Bronchial epithelial cell (primary cell): ENCODE measurements around the gene KLRC2. TPM values are rescaled to one million over a fixed set of nuclear protein-coding genes. Genes with fewer than 3 reads are reported as not detected.
"Not testable (repeated sequence)": the region's sequence is repeated elsewhere in the genome, so short reads cannot be mapped to it uniquely, and the experiment has no call there.

ENCODE experiments used
- DNase-seq: peaks from one replicate; pipeline ENCODE4 v3.0.0-alpha.2; 2010; ENCODE audit warnings: low read depth
- FAIRE-seq: peaks from 2 replicates; lab custom pipeline; 2011; peaks lifted over from hg19 to GRCh38; lab: Jason Lieb, UNC
- H3K27me3 ChIP-seq: 2 replicates; pipeline ENCODE4 v1.5.1; 2011; ENCODE audit warnings: low read length; ENCODE audit not compliant: control insufficient read depth, insufficient read depth
- H3K36me3 ChIP-seq: 2 replicates; pipeline ENCODE4 v1.5.1; 2011; ENCODE audit warnings: low read length; ENCODE audit not compliant: control insufficient read depth, insufficient read depth
- H3K4me3 ChIP-seq: 2 replicates; pipeline ENCODE4 v1.5.1; 2011; ENCODE audit warnings: mild to moderate bottlenecking, low read depth, low read length, control low read depth
- CTCF ChIP-seq: IDR thresholded peaks from 2 replicates; pipeline ENCODE4 v1.5.1; 2011; ENCODE audit warnings: mild to moderate bottlenecking, moderate library complexity, low read length, control low read depth, inconsistent platforms; ENCODE audit not compliant: insufficient read depth, severe bottlenecking
- total RNA-seq: library from RNA; depleted of rRNA; stranded (reverse); fragments of >200 nt; gene quantifications from 2 replicates; pipeline ENCODE4 v1.2.1, GENCODE V29; 2014

KLRC2 gene
- total RNA-seq, 1 donor from 2014 or later, result not detected

GRCh38 chr12:10455766-10456165, 20.0 kb upstream of the KLRC2 start:
- no peaks in the 10 kb centered on the region for H3K27me3 ChIP-seq
- H3K4me3 ChIP-seq, result no peak overlapping the region
- no peak for DNase-seq
- no peak for FAIRE-seq
- H3K36me3 ChIP-seq, result no peaks in the 10 kb centered on the region
- TF ChIP-seq CTCF, result no peak

DNA sequence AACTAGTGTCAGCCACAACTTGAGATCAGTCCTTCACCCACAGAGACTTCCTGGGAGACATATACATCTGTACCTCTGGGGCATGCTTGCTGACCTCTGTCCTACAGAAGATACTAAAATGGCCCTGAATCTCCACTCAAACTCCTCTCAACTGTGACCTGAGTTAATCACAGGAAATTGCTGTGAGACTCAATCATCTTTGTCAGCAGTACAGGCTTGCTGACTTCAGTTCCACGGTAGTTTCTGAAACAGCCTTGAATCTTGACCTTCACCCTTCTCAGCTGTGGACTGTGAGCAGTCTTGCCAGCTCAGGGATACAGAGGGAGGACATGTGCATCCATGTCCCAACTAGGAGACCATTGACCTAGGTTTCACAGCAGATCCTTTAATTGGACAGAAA, 18.7 kb upstream of the KLRC2 start:
- no peak for TF ChIP-seq CTCF
- peak; percentile 43 for FAIRE-seq
- no peak overlapping the region for H3K4me3 ChIP-seq
- H3K36me3 ChIP-seq, result no peaks in the 10 kb centered on the region
- no peaks in the 10 kb centered on the region for H3K27me3 ChIP-seq
- DNase-seq, result peak; percentile 53

DNA sequence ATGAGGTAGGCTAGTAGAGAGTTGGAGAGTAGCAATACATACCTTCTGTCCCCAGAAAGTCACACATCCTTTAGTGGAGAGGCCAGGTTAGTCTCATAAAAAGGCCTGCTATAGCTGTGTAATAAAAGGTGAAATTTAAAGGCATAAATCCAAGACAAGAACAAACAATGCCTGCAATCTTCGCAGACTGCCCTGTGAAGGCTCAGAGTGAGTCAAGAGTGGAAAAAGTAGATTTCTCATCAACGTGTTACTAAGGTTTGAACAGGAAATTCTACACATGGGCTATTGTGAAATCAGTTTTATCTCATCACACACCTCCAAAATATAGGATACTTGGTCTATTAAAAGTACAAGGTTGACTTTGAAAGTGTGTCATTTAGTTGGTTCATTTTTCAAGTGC, 17.3 kb upstream of the KLRC2 start, which contains the start of gene KLRC1:
TSS of gene KLRC1 (minus strand) at position 222 of the 400 bp plus-strand sequence. CDS start 2,221 bp downstream, outside the sequence.
- H3K36me3 ChIP-seq, result no peaks in the 10 kb centered on the region
- FAIRE-seq, result no peak
- H3K27me3 ChIP-seq, result no peaks in the 10 kb centered on the region
- no peak within 1 kb of the TSS for H3K4me3 ChIP-seq
- TF ChIP-seq CTCF, result no peak
- DNase-seq, result peak; percentile 94

DNA sequence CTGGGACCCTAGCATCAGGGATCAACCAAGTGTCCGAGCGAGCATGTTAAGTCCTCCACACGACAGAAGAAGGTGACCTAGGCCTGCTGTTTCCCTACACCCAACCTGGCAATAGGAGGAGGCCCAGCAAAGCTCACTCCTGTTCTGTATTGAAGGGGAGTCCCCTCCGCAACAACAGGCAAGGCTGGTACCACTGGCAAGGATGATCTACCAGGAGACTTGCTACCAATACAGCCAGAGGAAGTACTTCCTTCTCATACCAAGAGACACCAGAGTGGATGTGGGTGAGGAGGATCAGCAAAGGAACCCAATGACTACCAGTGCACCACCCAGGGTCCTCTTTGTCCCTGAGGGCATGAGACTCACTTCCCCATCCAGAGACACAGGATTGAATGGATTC, 12.4 kb upstream of the KLRC2 start:
- H3K36me3 ChIP-seq, result no peaks in the 10 kb centered on the region
- no peaks in the 10 kb centered on the region for H3K27me3 ChIP-seq
- FAIRE-seq, result peak; percentile 23
- DNase-seq, result no peak
- no peak for TF ChIP-seq CTCF
- no peak overlapping the region for H3K4me3 ChIP-seq

DNA sequence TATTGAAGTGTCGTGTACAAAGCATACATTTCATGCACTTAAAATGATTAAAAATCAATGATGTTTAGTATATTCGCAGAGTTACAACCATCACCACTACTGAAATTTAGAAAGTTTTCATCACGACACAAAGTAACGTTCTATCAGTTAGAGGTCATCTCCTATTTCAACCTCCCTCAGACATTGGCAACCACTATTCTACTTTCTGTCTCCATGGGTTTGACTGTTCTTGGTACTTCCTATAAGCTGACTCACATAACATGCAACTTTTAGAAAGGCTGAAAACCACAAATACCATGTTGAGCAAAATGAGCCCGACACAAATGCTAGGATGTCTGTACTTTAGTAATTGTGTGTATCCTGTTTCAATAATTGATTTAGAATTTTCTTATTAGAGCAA, 10.2 kb upstream of the KLRC2 start:
- H3K4me3 ChIP-seq, FAIRE-seq, H3K27me3 ChIP-seq, H3K36me3 ChIP-seq, DNase-seq: not testable (repeated sequence)

- FAIRE-seq, H3K4me3 ChIP-seq, H3K27me3 ChIP-seq, DNase-seq, H3K36me3 ChIP-seq: not testable (repeated sequence)
Observed at GRCh38 chr12:10441144-10441543, 5.3 kb upstream of the KLRC2 start.

- not testable (repeated sequence) for H3K36me3 ChIP-seq, H3K4me3 ChIP-seq, H3K27me3 ChIP-seq
- FAIRE-seq (peak; percentile 40), DNase-seq (peak; percentile 72)
Observed at GRCh38 chr12:10439608-10440274, 3.9 kb upstream of the KLRC2 start.

- H3K27me3 ChIP-seq, FAIRE-seq, H3K36me3 ChIP-seq, DNase-seq, H3K4me3 ChIP-seq: not testable (repeated sequence)
Observed at GRCh38 chr12:10437601-10438000, 1.8 kb upstream of the KLRC2 start.

- H3K4me3 ChIP-seq, H3K27me3 ChIP-seq, H3K36me3 ChIP-seq, FAIRE-seq, DNase-seq: not testable (repeated sequence)
Observed at GRCh38 chr12:10430623-10431022, 5.2 kb downstream of the KLRC2 start.

- DNase-seq, FAIRE-seq, H3K4me3 ChIP-seq, H3K36me3 ChIP-seq, H3K27me3 ChIP-seq: not testable (repeated sequence)
Observed at GRCh38 chr12:10425938-10426337, 9.9 kb downstream of the KLRC2 start.
